ENCODE measurements around the gene PSG4.
"Not testable (repeated sequence)": the region's sequence is repeated elsewhere in the genome, so short reads cannot be mapped to it uniquely, and the experiment has no call there.

- TF ChIP-seq CTCF, EP300, POLR2A, POLR2AphosphoS5 (IDR thresholded peaks at IDR 0.05): not testable (repeated sequence)
Observed at GRCh38 chr19:43219136-43219535, 13.7 kb upstream of the PSG4 start.
